ENCODE data around the gene NAGLU.
"Not testable (repeated sequence)": the region's sequence is repeated elsewhere in the genome, so short reads cannot be mapped to it uniquely, and the experiment has no call there.

Gene NAGLU

GRCh38 chr17:42541041-42541833 lies 5.2 kb downstream of the NAGLU start:
- 93 to 95% methylated on average over 17 of the region's 17 CpGs for WGBS, 2 experiments
- H3K4me1 ChIP-seq (ENCODE audit: control insufficient read depth, insufficient read depth, low read length) = peaks cover 8% of the 10 kb centered on the region
- H3K27me3 ChIP-seq (ENCODE audit: control insufficient read depth, insufficient read depth, low read length, poor library complexity, severe bottlenecking) = no peaks in the 10 kb centered on the region
- no peak overlapping the region for H3K27ac ChIP-seq (ENCODE audit: insufficient read depth, low read depth, low read length, poor library complexity, severe bottlenecking)
- no peaks in the 10 kb centered on the region for H3K9me3 ChIP-seq (ENCODE audit: control insufficient read depth, low read length)
- H3K36me3 ChIP-seq (ENCODE audit: control insufficient read depth, insufficient read depth, low read length) = peaks cover 14% of the 10 kb centered on the region
- no peak overlapping the region for H3K4me3 ChIP-seq (ENCODE audit: insufficient read depth, low read depth, low read length)

- Histone ChIP-seq H3K9me3 (ENCODE audit: control insufficient read depth, low read length) (no peaks in the 10 kb centered on the region), H3K4me3 (ENCODE audit: insufficient read depth, low read depth, low read length) (no peak overlapping the region), H3K36me3 (ENCODE audit: control insufficient read depth, insufficient read depth, low read length) (peaks cover 14% of the 10 kb centered on the region), H3K27ac (ENCODE audit: insufficient read depth, low read depth, low read length, poor library complexity, severe bottlenecking) (no peak overlapping the region), H3K4me1 (ENCODE audit: control insufficient read depth, insufficient read depth, low read length) (no peaks in the 10 kb centered on the region), H3K27me3 (ENCODE audit: control insufficient read depth, insufficient read depth, low read length, poor library complexity, severe bottlenecking) (no peaks in the 10 kb centered on the region)
- 95% methylated on average over 39 of the region's 39 CpGs for WGBS, 2 experiments
Observed at GRCh38 chr17:42543190-42544079, 7.4 kb downstream of the NAGLU start.

GRCh38 chr17:42544874-42545283 lies 8.8 kb downstream of the NAGLU start:
- Histone ChIP-seq H3K27ac (ENCODE audit: insufficient read depth, low read depth, low read length, poor library complexity, severe bottlenecking) (no peak overlapping the region), H3K9me3 (ENCODE audit: control insufficient read depth, low read length) (no peaks in the 10 kb centered on the region), H3K36me3 (ENCODE audit: control insufficient read depth, insufficient read depth, low read length) (peaks cover 9% of the 10 kb centered on the region), H3K4me3 (ENCODE audit: insufficient read depth, low read depth, low read length) (no peak overlapping the region), H3K27me3 (ENCODE audit: control insufficient read depth, insufficient read depth, low read length, poor library complexity, severe bottlenecking) (no peaks in the 10 kb centered on the region), H3K4me1 (ENCODE audit: control insufficient read depth, insufficient read depth, low read length) (peaks cover 4% of the 10 kb centered on the region)
- 74 to 76% methylated on average over 8 of the region's 8 CpGs for WGBS, 2 experiments

DNA sequence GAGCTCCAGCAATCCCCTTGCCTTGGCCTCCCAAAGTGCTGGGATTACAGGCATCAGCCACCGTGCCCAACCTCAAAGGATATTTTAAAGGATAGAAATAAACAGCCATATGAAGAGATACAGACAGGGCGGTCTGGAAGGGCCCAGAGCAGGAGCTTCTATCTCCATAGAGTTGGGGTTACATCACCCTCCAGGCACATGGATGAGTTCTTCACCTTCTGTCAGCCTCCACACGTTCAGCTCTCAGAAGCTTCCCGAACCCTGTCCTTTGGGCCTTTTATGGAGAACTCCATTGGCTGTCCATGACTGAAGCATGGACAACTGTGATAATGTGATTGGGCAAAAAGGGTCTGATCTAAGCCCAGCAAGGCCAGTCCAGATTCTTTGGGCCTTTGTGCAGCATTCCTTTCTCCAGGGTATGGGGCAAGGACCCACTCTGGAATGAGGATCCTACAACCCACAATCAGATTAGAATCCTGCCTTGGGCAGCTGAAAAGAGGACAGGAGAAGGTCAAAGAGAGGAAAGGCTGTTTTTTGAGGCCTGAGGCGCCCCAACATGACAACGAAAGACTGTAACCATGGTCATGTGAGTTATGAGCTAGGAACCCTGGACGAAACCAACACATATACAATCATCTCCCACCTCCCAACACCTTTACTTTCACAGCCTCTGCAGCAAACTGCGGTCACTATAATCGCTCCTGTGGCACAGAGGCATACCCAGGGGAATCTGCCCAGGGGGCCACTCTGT lies 9.9 kb downstream of the NAGLU start:
- not testable (repeated sequence) for H3K27me3 ChIP-seq (ENCODE audit: control insufficient read depth, insufficient read depth, low read length, poor library complexity, severe bottlenecking); H3K27ac ChIP-seq (ENCODE audit: insufficient read depth, low read depth, low read length, poor library complexity, severe bottlenecking); H3K9me3 ChIP-seq (ENCODE audit: control insufficient read depth, low read length); H3K4me3 ChIP-seq (ENCODE audit: insufficient read depth, low read depth, low read length); H3K36me3 ChIP-seq (ENCODE audit: control insufficient read depth, insufficient read depth, low read length); H3K4me1 ChIP-seq (ENCODE audit: control insufficient read depth, insufficient read depth, low read length)
- 94% methylated on average over 6 to 8 of the region's 9 CpGs for WGBS, 2 experiments

DNA sequence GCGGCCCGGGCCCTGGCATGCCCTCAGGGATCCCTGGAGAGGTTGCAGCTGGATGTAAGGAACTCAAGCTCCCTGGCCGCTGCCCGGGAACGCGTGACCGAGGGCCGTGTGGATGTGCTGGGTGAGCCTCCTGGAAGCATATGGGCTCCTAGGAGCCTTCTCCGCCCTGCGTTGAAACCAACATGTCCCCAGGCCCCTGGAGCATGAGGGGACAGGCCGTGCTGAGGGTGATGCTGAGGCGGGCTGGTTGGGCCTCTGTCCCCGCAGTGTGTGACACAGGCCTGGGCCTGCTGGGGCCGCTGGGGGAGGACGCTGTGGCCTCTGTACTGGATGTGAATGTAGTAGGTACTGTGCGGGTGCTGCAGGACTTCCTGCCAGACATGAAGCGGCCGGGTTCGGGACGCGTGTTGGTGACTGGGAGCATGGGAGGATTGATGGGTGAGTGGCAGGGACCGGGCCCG lies 11.0 kb downstream of the NAGLU start:
- H3K27ac ChIP-seq (ENCODE audit: insufficient read depth, low read depth, low read length, poor library complexity, severe bottlenecking) = no peak overlapping the region
- WGBS, 2 experiments = 93 to 95% methylated on average over 23 of the region's 23 CpGs
- H3K9me3 ChIP-seq (ENCODE audit: control insufficient read depth, low read length) = no peaks in the 10 kb centered on the region
- no peak overlapping the region for H3K4me3 ChIP-seq (ENCODE audit: insufficient read depth, low read depth, low read length)
- H3K27me3 ChIP-seq (ENCODE audit: control insufficient read depth, insufficient read depth, low read length, poor library complexity, severe bottlenecking) = no peaks in the 10 kb centered on the region
- peaks cover 4% of the 10 kb centered on the region for H3K4me1 ChIP-seq (ENCODE audit: control insufficient read depth, insufficient read depth, low read length)
- H3K36me3 ChIP-seq (ENCODE audit: control insufficient read depth, insufficient read depth, low read length) = peaks cover 5% of the 10 kb centered on the region

DNA sequence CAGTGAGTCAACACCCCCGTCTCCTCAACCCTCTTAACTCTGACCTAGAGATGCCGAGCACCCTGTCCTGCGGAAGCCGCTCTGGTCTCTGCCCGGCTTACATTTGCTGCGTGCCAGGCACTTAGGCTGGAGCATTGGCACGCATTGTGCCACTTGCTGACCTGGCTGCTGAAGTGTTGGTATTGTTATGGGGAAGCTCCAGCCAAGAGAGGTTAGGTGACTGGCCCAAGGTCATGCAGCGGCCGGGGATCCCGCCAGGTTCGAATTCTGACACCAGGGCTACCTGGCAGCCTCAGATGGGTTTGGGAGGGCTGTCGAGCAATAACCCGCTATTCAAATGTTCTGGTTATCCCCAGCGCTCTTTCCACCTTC lies 11.6 kb downstream of the NAGLU start:
- peak overlapping the region; percentile 62 for H3K4me3 ChIP-seq (ENCODE audit: insufficient read depth, low read depth, low read length)
- peaks cover 4% of the 10 kb centered on the region for H3K4me1 ChIP-seq (ENCODE audit: control insufficient read depth, insufficient read depth, low read length)
- H3K27me3 ChIP-seq (ENCODE audit: control insufficient read depth, insufficient read depth, low read length, poor library complexity, severe bottlenecking) = no peaks in the 10 kb centered on the region
- H3K36me3 ChIP-seq (ENCODE audit: control insufficient read depth, insufficient read depth, low read length) = peaks cover 5% of the 10 kb centered on the region
- H3K27ac ChIP-seq (ENCODE audit: insufficient read depth, low read depth, low read length, poor library complexity, severe bottlenecking) = no peak overlapping the region
- no peaks in the 10 kb centered on the region for H3K9me3 ChIP-seq (ENCODE audit: control insufficient read depth, low read length)
- WGBS, 2 experiments = 93 to 94% methylated on average over 14 of the region's 14 CpGs

GRCh38 chr17:42548070-42548837 lies 12.2 kb downstream of the NAGLU start:
- peak overlapping the region; percentile 62 for H3K4me3 ChIP-seq (ENCODE audit: insufficient read depth, low read depth, low read length)
- H3K36me3 ChIP-seq (ENCODE audit: control insufficient read depth, insufficient read depth, low read length) = peaks cover 1% of the 10 kb centered on the region
- H3K4me1 ChIP-seq (ENCODE audit: control insufficient read depth, insufficient read depth, low read length) = peaks cover 4% of the 10 kb centered on the region
- no peaks in the 10 kb centered on the region for H3K27me3 ChIP-seq (ENCODE audit: control insufficient read depth, insufficient read depth, low read length, poor library complexity, severe bottlenecking)
- peak overlapping the region; percentile 79 for H3K27ac ChIP-seq (ENCODE audit: insufficient read depth, low read depth, low read length, poor library complexity, severe bottlenecking)
- 11% methylated on average over 74 of the region's 74 CpGs for WGBS, 2 experiments
- H3K9me3 ChIP-seq (ENCODE audit: control insufficient read depth, low read length) = no peaks in the 10 kb centered on the region

DNA sequence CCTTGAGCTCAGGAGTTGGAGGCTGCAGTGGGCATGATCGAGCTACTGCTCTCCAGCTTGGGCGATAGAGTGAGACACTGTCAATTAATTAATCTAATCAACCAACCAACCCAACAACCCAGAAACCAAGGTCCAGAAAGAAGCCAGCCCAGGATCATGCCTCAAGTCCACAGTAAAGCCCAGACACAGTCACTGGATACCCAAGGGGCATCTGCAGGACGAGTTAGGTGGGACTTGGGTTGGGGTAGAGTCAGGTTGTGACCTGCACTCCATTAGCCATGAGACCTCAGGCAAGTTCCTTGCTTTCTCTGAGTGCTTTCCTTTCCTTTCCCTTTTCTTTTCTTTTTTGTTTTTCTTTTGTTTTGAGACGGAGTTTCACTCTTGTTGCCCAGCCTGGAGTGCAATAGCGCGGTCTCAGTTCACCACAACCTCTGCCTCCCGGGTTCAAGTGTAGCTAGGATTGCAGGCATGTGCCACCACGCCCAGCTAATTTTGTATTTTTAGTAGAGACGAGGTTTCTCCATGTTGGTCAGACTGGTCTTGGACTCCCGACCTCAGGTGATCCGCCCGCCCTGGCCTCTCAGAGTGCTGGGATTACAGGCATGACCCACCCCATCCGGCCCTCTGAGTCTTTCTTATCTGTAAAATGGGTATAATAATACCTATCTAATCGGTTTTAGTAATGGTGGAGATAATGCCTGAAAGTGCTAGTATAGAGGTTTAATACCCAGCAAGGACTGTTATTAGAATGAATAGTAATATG lies 13.1 kb downstream of the NAGLU start:
- WGBS, 2 experiments = 85 to 87% methylated on average over 14 of the region's 14 CpGs
- no peak overlapping the region for H3K27ac ChIP-seq (ENCODE audit: insufficient read depth, low read depth, low read length, poor library complexity, severe bottlenecking)
- H3K9me3 ChIP-seq (ENCODE audit: control insufficient read depth, low read length) = no peaks in the 10 kb centered on the region
- H3K4me3 ChIP-seq (ENCODE audit: insufficient read depth, low read depth, low read length) = peak overlapping the region; percentile 62
- H3K27me3 ChIP-seq (ENCODE audit: control insufficient read depth, insufficient read depth, low read length, poor library complexity, severe bottlenecking) = no peaks in the 10 kb centered on the region
- peaks cover 9% of the 10 kb centered on the region for H3K4me1 ChIP-seq (ENCODE audit: control insufficient read depth, insufficient read depth, low read length)
- H3K36me3 ChIP-seq (ENCODE audit: control insufficient read depth, insufficient read depth, low read length) = no peaks in the 10 kb centered on the region

GRCh38 chr17:42552736-42553135 lies 16.7 kb downstream of the NAGLU start, which contains the start of gene HSD17B1:
Gene HSD17B1, plus strand, starts transcription at chr17:42552923. Its CDS starts 11 bp downstream, at chr17:42552934.
- WGBS, 2 experiments = 93 to 95% methylated on average over 15 of the region's 15 CpGs
- not testable (repeated sequence) for H3K27me3 ChIP-seq (ENCODE audit: control insufficient read depth, insufficient read depth, low read length, poor library complexity, severe bottlenecking); H3K27ac ChIP-seq (ENCODE audit: insufficient read depth, low read depth, low read length, poor library complexity, severe bottlenecking); H3K9me3 ChIP-seq (ENCODE audit: control insufficient read depth, low read length); H3K4me1 ChIP-seq (ENCODE audit: control insufficient read depth, insufficient read depth, low read length); H3K36me3 ChIP-seq (ENCODE audit: control insufficient read depth, insufficient read depth, low read length)
- H3K4me3 ChIP-seq (ENCODE audit: insufficient read depth, low read depth, low read length) = peak within 1 kb of the TSS; percentile 59

Data from ectodermal cell (in vitro differentiated cells).